PFSK-1 (cell line): ENCODE results near the gene IFIT1.

Experiments
- FOXP2 ChIP-seq: optimal IDR thresholded peaks from 2 replicates; pipeline ENCODE3; 2011; ENCODE audit warnings: borderline replicate concordance, control low read depth, inconsistent platforms; ENCODE audit not compliant: insufficient read depth; ENCODE audit errors: extremely low read length, extremely low read depth
- POLR2AphosphoS5 ChIP-seq: IDR thresholded peaks from 2 replicates; pipeline ENCODE4 v1.6.1; 2012; ENCODE audit warnings: low read depth, mild to moderate bottlenecking, control low read depth, low read length, moderate library complexity
- REST ChIP-seq, 2 experiments: IDR thresholded peaks; 2 replicates each; pipeline versions ENCODE4 v1.6.1 to v1.8.0; 2011 to 2012; ENCODE audit warnings: low read depth in 2 of 2, low read length in 2 of 2, control low read depth in 1 of 2, inconsistent platforms in 1 of 2, mild to moderate bottlenecking in 1 of 2, moderate library complexity in 1 of 2; ENCODE audit not compliant: insufficient read depth in 1 of 2
- SIN3A ChIP-seq: IDR thresholded peaks from 2 replicates; pipeline ENCODE4 v1.6.1; 2012; ENCODE audit warnings: mild to moderate bottlenecking, low read length, moderate library complexity, borderline replicate concordance; ENCODE audit not compliant: insufficient read depth
- TAF1 ChIP-seq: IDR thresholded peaks from 2 replicates; pipeline ENCODE4 v1.6.1; 2012; ENCODE audit warnings: low read length, control low read depth, borderline replicate concordance; ENCODE audit not compliant: insufficient read depth

IFIT1 gene

GRCh38 chr10:89421018-89421476 lies 28.6 kb downstream of the IFIT1 start:
- TF ChIP-seq TAF1 (no peak), POLR2AphosphoS5 (no peak), REST (IDR thresholded peaks at IDR 0.05; ENCODE audit: insufficient read depth in 1 of 2, low read depth in 2 of 2, low read length in 2 of 2) (no peak), FOXP2 (no peak), SIN3A (no peak)

DNA sequence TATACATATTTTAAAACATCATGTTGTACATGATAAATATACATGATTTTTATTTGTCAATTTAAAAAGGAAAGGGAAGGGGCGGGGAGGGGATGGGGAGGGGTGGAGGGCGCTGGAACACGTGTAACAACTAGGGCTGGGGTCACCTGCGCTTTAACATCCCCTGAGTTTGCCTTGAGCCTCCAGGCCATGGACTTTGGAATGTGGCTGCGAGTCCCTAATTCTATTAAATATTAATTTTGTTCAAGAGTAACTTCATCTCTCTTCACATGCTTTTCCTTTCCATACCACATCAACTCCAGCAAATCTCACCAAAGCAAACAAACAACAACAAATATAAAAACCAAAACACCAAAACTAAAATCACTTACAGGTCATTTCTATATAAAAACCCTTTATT lies 32.6 kb downstream of the IFIT1 start:
- no peak for TF ChIP-seq FOXP2
- no peak for TF ChIP-seq REST (IDR thresholded peaks at IDR 0.05; ENCODE audit: insufficient read depth in 1 of 2, low read depth in 2 of 2, low read length in 2 of 2)
- TF ChIP-seq TAF1 = no peak
- TF ChIP-seq SIN3A = no peak
- no peak for TF ChIP-seq POLR2AphosphoS5

- no peak for TF ChIP-seq FOXP2
- TF ChIP-seq POLR2AphosphoS5 = no peak
- no peak for TF ChIP-seq SIN3A
- no peak for TF ChIP-seq REST (IDR thresholded peaks at IDR 0.05; ENCODE audit: insufficient read depth in 1 of 2, low read depth in 2 of 2, low read length in 2 of 2)
- TF ChIP-seq TAF1 = no peak
Observed at GRCh38 chr10:89426230-89426868, 33.9 kb downstream of the IFIT1 start.

GRCh38 chr10:89427629-89428028 lies 35.2 kb downstream of the IFIT1 start:
- TF ChIP-seq TAF1 (no peak), POLR2AphosphoS5 (no peak), FOXP2 (no peak), SIN3A (no peak), REST (IDR thresholded peaks at IDR 0.05; ENCODE audit: insufficient read depth in 1 of 2, low read depth in 2 of 2, low read length in 2 of 2) (no peak)

DNA sequence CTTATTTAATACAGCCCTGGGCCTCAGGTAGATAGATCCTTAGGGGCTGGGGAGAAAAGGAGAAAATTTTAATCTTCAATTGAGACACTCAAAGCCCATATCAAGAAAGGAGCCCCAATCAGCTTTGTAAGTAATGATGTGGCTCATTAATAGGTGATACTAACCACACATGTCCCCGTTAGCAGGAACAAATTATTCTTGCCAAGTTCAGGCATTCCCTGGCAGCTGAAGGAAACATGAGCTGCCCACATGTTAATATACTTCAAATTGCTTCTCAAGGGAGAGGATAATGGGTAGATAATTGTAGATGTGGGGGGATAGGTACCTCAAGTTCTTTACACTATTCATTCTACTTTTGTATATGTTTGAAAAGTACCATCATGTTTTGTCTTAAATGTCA lies 36.5 kb downstream of the IFIT1 start:
- TF ChIP-seq POLR2AphosphoS5 = no peak
- TF ChIP-seq SIN3A = no peak
- TF ChIP-seq REST (IDR thresholded peaks at IDR 0.05; ENCODE audit: insufficient read depth in 1 of 2, low read depth in 2 of 2, low read length in 2 of 2) = no peak
- no peak for TF ChIP-seq FOXP2
- TF ChIP-seq TAF1 = no peak
